ENCODE measurements around the gene PHOX2A.
"Not testable (repeated sequence)": the region's sequence is repeated elsewhere in the genome, so short reads cannot be mapped to it uniquely, and the experiment has no call there.

Gene PHOX2A

GRCh38 chr11:72244060-72244360 lies at the start of gene PHOX2A:
Gene PHOX2A (minus strand): TSS chr11:72244176. CDS start chr11:72244004, 172 bp downstream.
- DNase-seq (ENCODE audit: low read depth): no peak

GRCh38 chr11:72293391-72293790 lies 49.4 kb upstream of the PHOX2A start:
- DNase-seq (ENCODE audit: low read depth): no peak

GRCh38 chr11:72292106-72292785 lies 48.3 kb upstream of the PHOX2A start:
- DNase-seq (ENCODE audit: low read depth): no peak

GRCh38 chr11:72290741-72291140 lies 46.8 kb upstream of the PHOX2A start:
- peak; percentile 9 for DNase-seq (ENCODE audit: low read depth)

DNA sequence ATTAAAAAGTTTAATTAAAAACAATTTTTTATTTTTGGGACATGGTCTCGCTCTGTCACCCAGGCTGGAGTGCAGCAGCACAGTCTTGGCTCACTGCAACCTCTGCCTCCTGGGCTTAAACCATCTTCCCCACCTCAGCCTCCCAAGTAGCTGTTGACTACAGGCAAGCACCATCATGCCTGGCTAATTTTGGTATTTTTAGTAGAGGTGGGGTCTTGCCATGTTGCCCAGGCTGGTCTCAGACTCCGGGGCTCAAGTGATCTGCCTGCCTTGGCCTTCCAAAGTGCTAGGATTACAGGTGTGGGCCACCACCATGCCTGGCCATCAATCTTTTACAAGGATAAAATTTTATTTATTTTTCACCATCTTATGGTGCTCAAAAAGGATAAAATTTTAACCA lies 43.3 kb upstream of the PHOX2A start:
- DNase-seq (ENCODE audit: low read depth): no peak

- DNase-seq (ENCODE audit: low read depth): no peak
Measured at GRCh38 chr11:72283947-72284346, 40.0 kb upstream of the PHOX2A start.

DNA sequence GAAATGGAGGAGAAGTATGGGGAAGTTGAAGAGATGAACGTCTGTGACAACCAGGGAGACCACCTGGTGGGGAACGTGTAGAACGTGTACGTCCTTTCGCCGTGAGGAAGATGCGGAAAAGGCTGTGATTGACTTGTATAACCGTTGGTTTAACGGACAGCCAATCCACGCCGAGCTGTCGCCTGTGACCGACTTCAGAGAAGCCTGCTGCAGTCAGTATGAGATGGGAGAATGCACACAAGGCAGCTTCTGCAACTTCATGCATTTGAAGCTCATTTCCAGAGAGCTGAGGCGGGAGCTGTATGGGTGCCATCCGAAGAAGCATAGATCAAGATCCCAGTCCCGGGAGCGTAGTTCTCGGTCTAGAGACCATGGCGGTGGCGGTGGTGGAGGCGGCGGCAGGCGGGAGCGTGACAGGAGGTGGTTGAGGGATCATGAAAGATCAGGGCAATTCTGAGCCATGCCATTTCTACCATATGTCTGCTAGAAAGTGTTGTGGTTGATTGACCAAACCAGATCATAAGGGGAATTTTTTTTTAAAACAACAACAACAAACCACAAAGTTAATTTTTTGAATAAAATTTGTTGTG lies 36.8 kb upstream of the PHOX2A start:
- DNase-seq (ENCODE audit: low read depth): no peak

DNA sequence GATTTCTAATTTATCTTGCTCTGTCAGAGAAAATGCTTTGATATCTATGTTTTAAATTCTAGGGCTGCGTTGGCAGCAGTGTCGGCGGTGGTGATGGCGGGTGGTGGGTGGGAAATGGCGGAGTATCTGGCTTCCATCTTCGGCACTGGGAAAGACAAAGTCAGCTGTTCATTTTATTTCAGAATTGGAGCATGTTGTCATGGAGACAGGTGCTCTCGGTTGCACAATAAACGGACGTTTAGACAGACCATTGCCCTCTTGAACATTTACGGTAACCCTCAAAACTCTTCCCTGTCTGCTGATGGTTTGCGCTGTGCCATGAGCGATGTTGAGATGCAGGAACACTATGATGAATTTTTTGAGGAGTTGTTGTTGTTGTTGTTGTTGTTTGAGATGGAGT lies 36.1 kb upstream of the PHOX2A start:
- no peak for DNase-seq (ENCODE audit: low read depth)

- no peak for DNase-seq (ENCODE audit: low read depth)
Measured at GRCh38 chr11:72278905-72279304, 34.9 kb upstream of the PHOX2A start.

GRCh38 chr11:72274435-72274834 lies 30.5 kb upstream of the PHOX2A start:
- DNase-seq (ENCODE audit: low read depth): no peak

- DNase-seq (ENCODE audit: low read depth): no peak
Measured at GRCh38 chr11:72271980-72272379, 28.0 kb upstream of the PHOX2A start.

DNA sequence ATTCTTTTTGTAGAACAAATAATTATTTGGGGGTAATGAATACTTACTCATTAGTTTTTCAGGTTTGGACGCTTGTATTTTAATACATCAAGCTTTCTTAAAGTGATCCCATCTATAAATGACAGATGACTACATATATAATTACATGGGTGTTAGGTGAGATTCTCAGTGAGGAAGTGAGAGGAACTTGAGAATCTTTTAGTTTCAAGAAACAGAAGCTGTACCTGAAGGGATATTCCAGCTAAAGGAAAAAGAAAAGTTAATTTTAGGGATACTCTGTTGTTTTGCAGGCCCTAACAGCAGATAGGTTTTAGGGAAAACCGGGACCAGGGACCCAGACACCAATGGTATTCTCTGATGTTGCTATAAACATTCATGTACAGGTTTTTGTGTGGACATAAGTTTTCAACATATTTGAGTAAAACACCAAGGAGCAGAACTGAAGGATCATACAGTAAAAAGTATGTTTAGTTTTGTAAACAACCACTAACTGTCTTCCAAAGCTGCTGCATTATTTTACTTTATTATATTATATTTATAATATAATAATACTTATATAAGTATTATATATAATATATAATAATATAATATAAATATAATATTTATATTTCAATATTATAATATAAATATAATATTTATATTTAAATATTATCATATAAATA lies 24.1 kb upstream of the PHOX2A start:
- no peak for DNase-seq (ENCODE audit: low read depth)

- not testable (repeated sequence) for DNase-seq (ENCODE audit: low read depth)
Measured at GRCh38 chr11:72266960-72267359, 23.0 kb upstream of the PHOX2A start.

DNA sequence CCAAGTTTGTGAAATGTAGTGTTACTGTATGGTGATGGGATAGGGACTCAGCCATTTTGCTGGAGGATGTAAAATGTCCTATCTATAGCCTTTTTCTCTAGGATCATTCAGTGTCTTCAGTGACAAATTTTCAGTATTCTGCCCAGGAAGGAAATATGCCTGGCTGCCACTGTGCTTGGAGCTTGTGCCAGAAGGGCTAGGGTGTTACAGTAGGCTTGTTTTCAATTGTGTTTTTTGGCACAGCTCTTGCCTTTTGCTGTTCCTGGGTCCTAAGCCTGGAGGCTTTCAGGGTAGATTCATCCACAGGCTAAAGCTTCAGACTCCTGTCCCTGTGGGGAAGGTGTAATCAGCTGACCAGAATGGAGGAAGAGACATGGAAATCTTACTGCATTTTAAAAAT lies 22.0 kb upstream of the PHOX2A start:
- no peak for DNase-seq (ENCODE audit: low read depth)

- DNase-seq (ENCODE audit: low read depth): peak; percentile 39
Measured at GRCh38 chr11:72263361-72263760, 19.4 kb upstream of the PHOX2A start.

DNA sequence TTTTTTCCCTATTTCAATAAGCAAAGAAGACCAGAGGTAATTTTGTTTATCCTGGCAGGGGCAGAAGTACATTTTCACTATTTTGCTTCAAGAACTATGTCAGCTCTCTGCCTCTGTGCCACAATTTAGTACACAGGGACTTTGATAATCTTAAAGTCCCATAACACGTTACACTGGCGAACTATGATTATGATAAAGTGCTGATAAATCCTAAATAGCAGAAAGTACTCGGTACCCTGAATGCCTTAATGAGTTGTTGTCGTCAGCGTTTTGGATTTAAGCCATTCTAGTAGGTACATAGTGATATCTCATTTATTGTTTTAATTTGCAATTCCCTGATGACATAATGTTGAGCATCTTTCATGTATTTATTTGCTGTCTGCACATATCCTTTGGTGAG lies 16.6 kb upstream of the PHOX2A start:
- no peak for DNase-seq (ENCODE audit: low read depth)

GRCh38 chr11:72259490-72259889 lies 15.5 kb upstream of the PHOX2A start:
- no peak for DNase-seq (ENCODE audit: low read depth)

GRCh38 chr11:72257570-72257969 lies 13.6 kb upstream of the PHOX2A start:
- DNase-seq (ENCODE audit: low read depth): no peak

DNA sequence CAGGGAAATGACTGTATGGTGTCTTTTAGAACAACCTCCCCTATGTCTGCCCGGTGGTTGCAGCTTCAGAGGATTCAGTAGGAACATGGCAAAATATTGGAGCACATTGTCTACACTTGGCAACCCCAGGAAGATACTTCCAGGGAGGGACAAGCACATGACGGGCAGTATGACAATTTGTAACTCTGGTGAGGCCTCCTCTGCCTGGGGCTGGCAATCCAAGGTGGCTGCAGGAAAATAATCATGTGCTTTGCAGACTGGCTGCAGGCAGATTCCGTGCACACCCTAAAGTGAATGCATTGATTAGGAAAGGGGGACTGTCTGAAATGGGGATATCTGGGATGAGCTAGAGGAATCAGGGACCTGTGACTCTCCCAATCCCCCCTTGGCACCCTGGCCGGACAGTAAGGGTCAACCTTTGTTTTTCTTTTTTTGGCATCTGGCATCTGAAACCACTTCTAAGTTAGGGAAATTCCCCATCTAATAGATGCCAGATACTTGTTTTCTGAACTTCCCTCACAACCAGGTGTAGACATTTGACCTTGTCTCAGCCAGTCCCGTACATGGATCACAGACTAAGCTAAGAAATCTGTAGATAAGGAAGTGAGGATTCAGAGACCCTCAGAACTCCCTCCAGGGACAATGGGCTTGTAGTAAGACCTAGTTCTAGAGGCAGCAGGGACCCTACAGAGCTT lies 10.5 kb upstream of the PHOX2A start:
- DNase-seq (ENCODE audit: low read depth): no peak

DNA sequence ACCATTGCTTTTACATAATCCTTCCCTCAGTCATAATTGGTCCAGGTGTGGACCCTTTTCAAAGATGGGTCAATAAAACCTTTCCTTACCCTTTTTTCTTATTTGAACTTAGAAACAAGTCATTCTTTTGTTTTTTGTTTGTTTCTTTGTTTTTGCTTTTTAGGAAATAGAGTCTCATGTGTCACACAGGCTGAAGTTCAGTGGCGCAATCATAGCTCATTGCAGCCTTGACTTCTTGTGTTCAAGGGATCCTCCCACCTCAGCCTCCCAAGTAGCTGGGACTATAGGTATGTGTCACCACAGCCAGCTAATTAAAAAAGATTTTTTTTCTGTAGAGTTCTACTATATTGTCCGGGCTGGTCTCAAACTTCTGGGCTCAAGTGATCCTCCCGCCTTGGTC lies 9.4 kb upstream of the PHOX2A start:
- DNase-seq (ENCODE audit: low read depth): no peak

GRCh38 chr11:72251614-72252013 lies 7.6 kb upstream of the PHOX2A start:
- DNase-seq (ENCODE audit: low read depth): no peak

- DNase-seq (ENCODE audit: low read depth): no peak
Measured at GRCh38 chr11:72250661-72251464, 6.9 kb upstream of the PHOX2A start.

Data from CMK (cell line).